Sigmoid colon (tissue), 7 donors: ENCODE data around the gene VWA3A. TPM values are rescaled to one million over a fixed set of nuclear protein-coding genes. Genes with fewer than 3 reads are reported as not detected.
"Not testable (repeated sequence)": the region's sequence is repeated elsewhere in the genome, so short reads cannot be mapped to it uniquely, and the experiment has no call there.

Source experiments
- DNase-seq: peaks from one replicate; pipeline ENCODE4 v3.0.0-alpha.2; 2019
- H3K27ac ChIP-seq, 4 donors: fragments of 200-600 bp; sonication (generic); one replicate each; pipeline ENCODE4 v1.5.1; 2016 to 2019; ENCODE audit warnings: mild to moderate bottlenecking in 1 of 4
- H3K27me3 ChIP-seq, 3 donors: fragments of 200-600 bp; sonication (generic); one replicate each; pipeline ENCODE4 v1.5.1; 2019; ENCODE audit warnings: mild to moderate bottlenecking in 1 of 3
- H3K36me3 ChIP-seq, 4 donors: fragments of 200-600 bp; sonication (generic); one replicate each; pipeline ENCODE4 v1.5.1; 2016 to 2019
- H3K4me1 ChIP-seq, 4 donors: fragments of 200-600 bp; sonication (generic); one replicate each; pipeline ENCODE4 v1.5.1; 2017 to 2019
- H3K4me3 ChIP-seq, 4 donors: fragments of 200-600 bp; sonication (generic); one replicate each; pipeline ENCODE4 v1.5.1; 2017 to 2019; ENCODE audit warnings: mild to moderate bottlenecking in 2 of 4, moderate library complexity in 1 of 4
- H3K9me3 ChIP-seq, 4 donors: fragments of 200-600 bp in 3 of 4; sonication (generic) in 3 of 4; one replicate each; pipeline versions ENCODE4 v1.5.1 to v1.6.1; 2013 to 2019
- CTCF ChIP-seq, 4 experiments: fragments of 450-650 bp in 3 of 4; fragments of 200-600 bp in 1 of 4; IDR thresholded peaks; one replicate each; pipeline ENCODE4 v1.5.1; 2016 to 2019; ENCODE audit warnings: antibody characterized with exemption in 4 of 4, mild to moderate bottlenecking in 3 of 4, moderate library complexity in 2 of 4
- EP300 ChIP-seq, 4 donors: sonication (generic); formaldehyde crosslinking; IDR thresholded peaks; one replicate each; pipeline ENCODE4 v1.6.1; 2017; ENCODE audit warnings: antibody characterized with exemption in 4 of 4
- POLR2A ChIP-seq, 2 donors: fragments of 450-650 bp; IDR thresholded peaks; one replicate each; pipeline ENCODE4 v1.6.1; 2016; ENCODE audit warnings: antibody characterized with exemption in 2 of 2, mild to moderate bottlenecking in 2 of 2, moderate library complexity in 2 of 2
- POLR2AphosphoS5 ChIP-seq, 4 donors: sonication (generic); formaldehyde crosslinking; IDR thresholded peaks; one replicate each; pipeline ENCODE4 v1.6.1; 2017; ENCODE audit warnings: antibody characterized with exemption in 4 of 4
- WGBS, 2 donors: extraction: QIAGEN DNeasy Blood & Tissue Kit; methylation state at CpG; one replicate each; pipeline ENCODE4 v1.1.7; 2013; 5-methylcytosine and 5-hydroxymethylcytosine counted together
- intact Hi-C: fragments of 100-400 bp; cut with DNase I; formaldehyde crosslinking; loops from one replicate; pipeline ENCODE4 v1.15.1; 2023
- polyA plus RNA-seq, 3 donors: library from polyadenylated mRNA; stranded (reverse); fragments of 200-250 nt; gene quantifications; one replicate each; pipeline ENCODE4 v1.2.3, GENCODE V29; 2013
- total RNA-seq, 4 donors: library from RNA; depleted of rRNA; stranded (reverse); fragments of >200 nt; gene quantifications; one replicate each; pipeline ENCODE4 v1.1.0, GENCODE V29; 2016
- donor health status: healthy with polysubstance abuse.
- donor health status: Bipolar disorder and iron deficiency.
- donor health status: healthy.

VWA3A gene, protein sequence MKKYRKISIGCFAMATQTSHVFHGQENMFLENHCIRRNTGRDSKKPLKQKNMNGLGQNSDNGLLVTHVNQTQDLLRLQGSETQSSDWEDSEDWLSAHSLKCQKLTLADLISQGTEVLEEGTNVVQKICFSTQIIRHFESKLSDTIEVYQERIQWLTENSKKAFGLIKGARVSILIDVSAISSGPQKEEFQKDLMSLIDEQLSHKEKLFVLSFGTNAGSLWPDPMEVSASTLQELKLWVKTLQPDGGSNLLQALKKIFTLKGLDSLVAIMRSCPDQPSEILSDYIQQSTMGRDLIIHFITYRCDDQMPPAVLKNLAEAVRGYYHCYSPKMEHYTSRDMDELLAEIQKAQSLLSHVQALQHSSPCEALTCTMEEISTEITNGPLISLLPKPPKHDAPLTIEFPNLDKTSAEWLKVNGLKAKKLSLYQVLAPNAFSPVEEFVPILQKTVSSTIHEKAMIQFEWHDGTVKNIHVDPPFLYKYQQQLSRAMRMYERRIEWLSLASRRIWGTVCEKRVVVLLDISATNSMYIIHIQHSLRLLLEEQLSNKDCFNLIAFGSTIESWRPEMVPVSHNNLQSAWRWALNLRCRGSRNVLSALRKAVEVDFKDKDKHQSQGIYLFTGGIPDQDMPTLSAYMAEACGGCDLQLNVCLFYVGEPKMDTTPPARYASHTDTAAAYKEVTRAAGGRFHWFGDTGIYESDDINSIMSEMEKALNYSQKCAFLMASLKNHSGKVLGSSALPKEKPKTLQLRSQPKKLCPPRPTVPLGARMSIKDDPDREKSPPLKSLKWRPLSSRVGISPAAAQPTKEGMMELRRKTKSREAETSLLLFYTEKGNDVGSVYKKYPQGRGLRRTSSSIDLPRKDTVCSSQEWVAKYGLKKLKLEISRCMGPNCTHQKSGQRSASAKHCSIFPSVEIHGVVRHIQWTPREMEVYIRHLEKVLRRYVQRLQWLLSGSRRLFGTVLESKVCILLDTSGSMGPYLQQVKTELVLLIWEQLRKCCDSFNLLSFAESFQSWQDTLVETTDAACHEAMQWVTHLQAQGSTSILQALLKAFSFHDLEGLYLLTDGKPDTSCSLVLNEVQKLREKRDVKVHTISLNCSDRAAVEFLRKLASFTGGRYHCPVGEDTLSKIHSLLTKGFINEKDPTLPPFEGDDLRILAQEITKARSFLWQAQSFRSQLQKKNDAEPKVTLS
- total RNA-seq = under 1 TPM in 2 of 4 donors, not detected in 2; under 0.01 to 0.55 TPM
- polyA plus RNA-seq = under 1 TPM in 1 of 3 donors, not detected in 2; 0.07 TPM

- no peaks in the 10 kb centered on the region for H3K9me3 ChIP-seq
- intact Hi-C loops = no loop called here
These were observed at the start of gene VWA3A for GRCh38 chr16:22092143-22092933. Gene VWA3A (plus strand): TSS chr16:22092541. CDS start chr16:22092638, 97 bp downstream.

DNA sequence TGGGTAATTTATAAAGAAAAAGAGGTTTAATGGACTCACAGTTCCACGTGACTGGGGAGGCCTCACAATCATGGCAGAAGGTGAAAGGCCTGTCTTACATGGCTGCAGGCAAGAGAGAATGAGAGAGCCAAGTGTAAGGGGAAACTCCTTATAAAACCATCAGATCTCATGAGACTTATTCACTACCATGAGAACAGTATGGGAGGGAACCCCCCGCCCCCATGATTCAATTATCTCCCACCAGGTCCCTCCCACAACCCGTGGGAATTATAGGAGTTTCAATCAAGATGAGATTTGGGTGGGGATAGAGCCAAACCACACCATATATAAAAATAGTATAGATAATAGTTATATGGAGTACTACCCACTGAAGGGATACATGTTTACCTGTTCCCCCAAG, 48.5 kb upstream of the VWA3A start:
- H3K4me1 ChIP-seq, H3K36me3 ChIP-seq, H3K4me3 ChIP-seq, H3K9me3 ChIP-seq, intact Hi-C loops, H3K27me3 ChIP-seq, DNase-seq, H3K27ac ChIP-seq: not testable (repeated sequence)
- 92 to 94% methylated on average over 3 of the region's 3 CpGs for WGBS, 2 donors

More at GRCh38 chr16:22092143-22092933, at the start of gene VWA3A:
- Histone ChIP-seq H3K4me1 (peaks cover 0 to 13% (median 0%) of the 10 kb centered on the region in 4 donors), H3K36me3 (no peaks in the 10 kb centered on the region), H3K4me3 (no peak within 1 kb of the TSS), H3K27me3 (peaks cover 0 to 12% (median 0%) of the 10 kb centered on the region in 3 donors), H3K27ac (no peak within 1 kb of the TSS)
- no peak for TF ChIP-seq POLR2AphosphoS5 (IDR thresholded peaks at IDR 0.05)
- WGBS, 2 donors = 52 to 67% methylated on average over 9 of the region's 9 CpGs
- no peak for DNase-seq

DNA sequence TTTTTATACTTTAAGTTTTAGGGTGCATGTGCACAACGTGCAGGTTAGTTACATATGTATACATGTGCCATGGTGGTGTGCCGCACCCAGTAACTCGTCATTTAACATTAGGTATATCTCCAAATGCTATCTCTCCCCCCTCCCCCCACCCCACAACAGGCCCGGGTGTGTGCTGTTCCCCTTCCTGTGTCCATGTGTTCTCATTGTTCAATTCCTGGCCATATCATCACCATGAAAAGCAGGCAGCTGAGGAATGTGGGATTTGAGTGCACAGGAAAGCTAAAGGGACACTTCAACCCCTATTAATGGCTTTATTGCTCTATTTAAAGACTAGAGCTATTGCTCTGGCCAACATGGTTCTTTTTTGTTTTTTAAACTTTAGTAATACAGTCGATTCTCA, 46.5 kb upstream of the VWA3A start:
- H3K27me3 ChIP-seq, DNase-seq, H3K9me3 ChIP-seq, H3K4me1 ChIP-seq, H3K4me3 ChIP-seq, intact Hi-C loops, H3K27ac ChIP-seq, H3K36me3 ChIP-seq: not testable (repeated sequence)
- 62 to 68% methylated on average over 5 of the region's 5 CpGs for WGBS, 2 donors

GRCh38 chr16:22050963-22051362, 41.4 kb upstream of the VWA3A start:
- Histone ChIP-seq H3K36me3 (no peaks in the 10 kb centered on the region), H3K27me3 (no peaks in the 10 kb centered on the region), H3K9me3 (no peaks in the 10 kb centered on the region), H3K4me3 (no peak overlapping the region), H3K27ac (no peak overlapping the region), H3K4me1 (no peaks in the 10 kb centered on the region)
- intact Hi-C loops = no loop called here
- 93 to 96% methylated on average over 4 of the region's 4 CpGs for WGBS, 2 donors
- no peak for TF ChIP-seq POLR2AphosphoS5 (IDR thresholded peaks at IDR 0.05)
- TF ChIP-seq POLR2A (IDR thresholded peaks at IDR 0.05) = no peak
- TF ChIP-seq EP300 (IDR thresholded peaks at IDR 0.05) = no peak
- no peak for TF ChIP-seq CTCF (IDR thresholded peaks at IDR 0.05)
- DNase-seq = no peak

DNA sequence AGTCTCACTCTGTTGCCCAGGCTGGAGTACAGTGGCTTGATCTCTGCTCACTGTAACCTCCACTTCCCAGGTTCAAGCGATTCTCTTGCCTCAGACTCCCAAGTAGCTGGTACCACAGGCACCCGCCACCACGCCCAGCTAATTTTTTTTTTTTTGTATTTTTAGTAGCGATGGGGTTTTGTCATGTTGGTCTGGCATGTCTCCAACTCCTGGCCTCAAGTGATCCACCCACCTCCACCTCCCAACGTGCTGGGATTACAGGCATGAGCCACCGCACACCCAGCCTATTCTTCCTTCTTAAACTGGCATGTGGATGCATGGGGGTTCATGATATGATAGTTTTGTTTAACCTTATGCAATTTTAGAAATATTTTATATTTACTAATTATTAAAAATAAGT, 39.4 kb upstream of the VWA3A start:
- Histone ChIP-seq H3K9me3 (no peaks in the 10 kb centered on the region), H3K36me3 (no peaks in the 10 kb centered on the region), H3K27ac (no peak overlapping the region), H3K4me1 (no peaks in the 10 kb centered on the region), H3K27me3 (no peaks in the 10 kb centered on the region), H3K4me3 (no peak overlapping the region)
- no peak for TF ChIP-seq POLR2A (IDR thresholded peaks at IDR 0.05)
- TF ChIP-seq POLR2AphosphoS5 (IDR thresholded peaks at IDR 0.05) = no peak
- TF ChIP-seq CTCF (IDR thresholded peaks at IDR 0.05) = no peak
- no peak for TF ChIP-seq EP300 (IDR thresholded peaks at IDR 0.05)
- intact Hi-C loops = no loop called here
- no peak for DNase-seq
- WGBS, 2 donors = 76 to 81% methylated on average over 6 of the region's 6 CpGs
